WTC11 (cell line): ENCODE measurements around the gene PLEKHH1. TPM values are rescaled to one million over a fixed set of nuclear protein-coding genes. Genes with fewer than 3 reads are reported as not detected.

Experiments
- ATAC-seq: fragments of 200-7000 bp; cut with Tn5 transposase; 2 replicates; pipeline ENCODE4 v1.10.0; 2021; ENCODE audit warnings: mild to moderate bottlenecking, moderate library complexity
- CTCF ChIA-PET: fragments of 300-600 bp; sonication (Branson Sonifier 250); formaldehyde crosslinking; loops from one replicate; lab custom pipeline; 2021; ENCODE audit warnings: antibody characterized with exemption; lab: Charles Lee
- POLR2A ChIA-PET: fragments of 350-600 bp; sonication (Branson Sonifier 250); formaldehyde crosslinking; loops from one replicate; lab custom pipeline; 2021; ENCODE audit warnings: antibody characterized with exemption; lab: Charles Lee
- DNase-seq: peaks from one replicate; pipeline ENCODE4 v3.0.0; 2021; ENCODE audit warnings: low spot score
- H3K27ac Mint-ChIP-seq: 2 replicates; pipeline ENCODE4 v1.8.0; 2021; ENCODE audit warnings: mixed read lengths
- H3K27me3 Mint-ChIP-seq: 2 replicates; pipeline ENCODE4 v1.8.0; 2021; ENCODE audit warnings: low read depth, mild to moderate bottlenecking, moderate library complexity, mixed read lengths
- H3K36me3 Mint-ChIP-seq: 2 replicates; pipeline ENCODE4 v1.8.0; 2021; ENCODE audit warnings: mixed read lengths
- H3K4me1 Mint-ChIP-seq: 2 replicates; pipeline ENCODE4 v1.8.0; 2022; ENCODE audit warnings: mixed read lengths
- H3K4me3 Mint-ChIP-seq: 2 replicates; pipeline ENCODE4 v1.8.0; 2021; ENCODE audit warnings: mild to moderate bottlenecking, moderate library complexity, mixed read lengths
- H3K9me3 Mint-ChIP-seq: 2 replicates; pipeline ENCODE4 v1.8.0; 2021; ENCODE audit warnings: mixed read lengths
- AFF4 ChIP-seq: sonication (generic); formaldehyde crosslinking; IDR thresholded peaks from 2 replicates; pipeline ENCODE4 v1.8.1; 2023; ENCODE audit warnings: mild to moderate bottlenecking, missing genetic modification reagents, borderline replicate concordance
- ATF1 ChIP-seq: sonication (generic); formaldehyde crosslinking; IDR thresholded peaks from 2 replicates; pipeline ENCODE4 v1.8.1; 2023; ENCODE audit warnings: mild to moderate bottlenecking, moderate library complexity, missing genetic modification reagents
- ATF3 ChIP-seq: sonication (generic); formaldehyde crosslinking; conservative IDR thresholded peaks from 2 replicates; pipeline ENCODE4 v1.8.1; 2022; ENCODE audit warnings: mild to moderate bottlenecking, missing genetic modification reagents
- CDX4 ChIP-seq: fragments of 250-450 bp; sonication (Bioruptor Pico); IDR thresholded peaks from 2 replicates; pipeline ENCODE4 v1.9.0; 2021; ENCODE audit warnings: moderate library complexity, mild to moderate bottlenecking, inconsistent platforms, borderline replicate concordance
- CREM ChIP-seq: sonication (generic); formaldehyde crosslinking; IDR thresholded peaks from 2 replicates; pipeline ENCODE4 v1.8.1; 2022; ENCODE audit warnings: mild to moderate bottlenecking, missing genetic modification reagents, moderate library complexity
- CTCF ChIP-seq: fragments of 200-600 bp; IDR thresholded peaks from 2 replicates; pipeline ENCODE4 v1.8.0; 2022; ENCODE audit warnings: antibody characterized with exemption
- E2F1 ChIP-seq: sonication (generic); formaldehyde crosslinking; IDR thresholded peaks from 2 replicates; pipeline ENCODE4 v1.8.0; 2022; ENCODE audit warnings: mild to moderate bottlenecking, missing genetic modification reagents
- E2F4 ChIP-seq: sonication (generic); formaldehyde crosslinking; IDR thresholded peaks from 2 replicates; pipeline ENCODE4 v1.8.1; 2022; ENCODE audit warnings: low read depth, mild to moderate bottlenecking, moderate library complexity, missing genetic modification reagents, borderline replicate concordance
- ERG ChIP-seq: fragments of 250-450 bp; sonication (Bioruptor Pico); IDR thresholded peaks from 2 replicates; pipeline ENCODE4 v1.8.0; 2021; ENCODE audit warnings: mild to moderate bottlenecking
- HMGXB4 ChIP-seq: sonication (generic); formaldehyde crosslinking; IDR thresholded peaks from 2 replicates; pipeline ENCODE4 v1.8.1; 2023; ENCODE audit warnings: mild to moderate bottlenecking, moderate library complexity, missing genetic modification reagents
- SMAD4 ChIP-seq: sonication (generic); formaldehyde crosslinking; IDR thresholded peaks from 2 replicates; pipeline ENCODE4 v1.8.0; 2022; ENCODE audit warnings: mild to moderate bottlenecking, missing genetic modification reagents
- SOX15 ChIP-seq: fragments of 250-450 bp; sonication (Bioruptor Pico); IDR thresholded peaks from 2 replicates; pipeline ENCODE4 v1.9.0; 2021; ENCODE audit warnings: mild to moderate bottlenecking
- STAT6 ChIP-seq: sonication (generic); formaldehyde crosslinking; conservative IDR thresholded peaks from 2 replicates; pipeline ENCODE4 v1.8.1; 2023; ENCODE audit warnings: mild to moderate bottlenecking, low read depth, missing genetic modification reagents, moderate library complexity
- TCF7 ChIP-seq: sonication (generic); formaldehyde crosslinking; IDR thresholded peaks from 2 replicates; pipeline ENCODE4 v1.8.0; 2022; ENCODE audit warnings: mild to moderate bottlenecking, low read depth, missing genetic modification reagents, moderate library complexity
- ZBTB21 ChIP-seq: sonication (generic); formaldehyde crosslinking; IDR thresholded peaks from 2 replicates; pipeline ENCODE4 v1.8.1; 2023; ENCODE audit warnings: mild to moderate bottlenecking, missing genetic modification reagents, borderline replicate concordance
- ZNF219 ChIP-seq: sonication (generic); formaldehyde crosslinking; IDR thresholded peaks from 2 replicates; pipeline ENCODE4 v1.8.0; 2023; ENCODE audit warnings: missing genetic modification reagents, mild to moderate bottlenecking, borderline replicate concordance
- ZNF232 ChIP-seq: sonication (generic); formaldehyde crosslinking; IDR thresholded peaks from 2 replicates; pipeline ENCODE4 v1.8.0; 2022; ENCODE audit warnings: mild to moderate bottlenecking, missing genetic modification reagents
- total RNA-seq: library from RNA; stranded (reverse); gene quantifications from 3 replicates; pipeline ENCODE4 v1.2.3, GENCODE V29; 2021

Gene PLEKHH1
- total RNA-seq, 1 experiment from 2014 or later: 48.3 TPM

GRCh38 chr14:67537736-67538135 lies 4.6 kb downstream of the PLEKHH1 start:
- ATAC-seq: no peak
- Mint-ChIP-seq H3K36me3 (0 out of 2 replicates have a peak, but pooled peaks cover 3% of the 10 kb centered on the region), H3K27ac (no peak overlapping the region), H3K27me3 (no peaks in the 10 kb centered on the region)
- CTCF ChIA-PET: interaction anchor here (0.7 to 2.8 kb wide), 4 partner anchors 11 to 166 kb away, joined by 3 to 23 read pairs (median 4); no protein-coding TSS in a partner anchor
- TF ChIP-seq E2F1 (CRISPR knock-in tag) (no peak), ATF1 (CRISPR knock-in tag) (no peak), ATF3 (CRISPR knock-in tag) (no peak), SOX15 (no peak), HMGXB4 (CRISPR knock-in tag) (no peak), AFF4 (CRISPR knock-in tag) (no peak), ZNF219 (CRISPR knock-in tag) (no peak), ZNF232 (CRISPR knock-in tag) (no peak), SMAD4 (CRISPR knock-in tag) (no peak), ZBTB21 (CRISPR knock-in tag) (no peak), TCF7 (CRISPR knock-in tag) (no peak), CTCF (no peak), STAT6 (CRISPR knock-in tag) (no peak), ERG (no peak), E2F4 (no peak), CREM (CRISPR knock-in tag) (no peak), CDX4 (no peak)
- TF ChIP-seq, all 79 proteins: peak for 0
- DNase-seq: no peak
- peaks cover 55% of the 10 kb centered on the region for H3K4me1 Mint-ChIP-seq
- H3K9me3 Mint-ChIP-seq: no peaks in the 10 kb centered on the region
- POLR2A ChIA-PET: no interaction called here
- no peak overlapping the region for H3K4me3 Mint-ChIP-seq
